Measurements from ENCODE around the gene DCAF8L2.
"Not testable (repeated sequence)": the region's sequence is repeated elsewhere in the genome, so short reads cannot be mapped to it uniquely, and the experiment has no call there.

Gene DCAF8L2

DNA sequence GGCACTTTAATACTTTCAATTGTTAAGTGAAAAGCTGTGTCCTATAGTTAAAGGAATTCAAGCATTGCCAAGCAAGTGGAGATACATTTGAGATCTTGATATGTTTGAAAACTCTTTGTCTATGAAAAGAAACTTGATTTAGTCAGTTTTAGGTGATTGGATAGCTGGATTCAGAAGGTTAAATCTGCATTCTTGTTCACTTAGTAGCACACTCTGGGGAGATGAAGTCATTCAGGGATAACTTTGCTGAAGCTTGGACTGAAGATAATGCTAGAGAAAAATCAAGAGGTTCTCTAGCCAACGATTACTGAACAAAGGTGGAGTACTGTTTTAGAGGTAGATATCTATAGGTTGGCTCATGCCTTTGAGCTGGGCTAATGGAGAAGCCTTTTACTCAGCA lies 90.6 kb downstream of the DCAF8L2 start:
- no peak for DNase-seq

DNA sequence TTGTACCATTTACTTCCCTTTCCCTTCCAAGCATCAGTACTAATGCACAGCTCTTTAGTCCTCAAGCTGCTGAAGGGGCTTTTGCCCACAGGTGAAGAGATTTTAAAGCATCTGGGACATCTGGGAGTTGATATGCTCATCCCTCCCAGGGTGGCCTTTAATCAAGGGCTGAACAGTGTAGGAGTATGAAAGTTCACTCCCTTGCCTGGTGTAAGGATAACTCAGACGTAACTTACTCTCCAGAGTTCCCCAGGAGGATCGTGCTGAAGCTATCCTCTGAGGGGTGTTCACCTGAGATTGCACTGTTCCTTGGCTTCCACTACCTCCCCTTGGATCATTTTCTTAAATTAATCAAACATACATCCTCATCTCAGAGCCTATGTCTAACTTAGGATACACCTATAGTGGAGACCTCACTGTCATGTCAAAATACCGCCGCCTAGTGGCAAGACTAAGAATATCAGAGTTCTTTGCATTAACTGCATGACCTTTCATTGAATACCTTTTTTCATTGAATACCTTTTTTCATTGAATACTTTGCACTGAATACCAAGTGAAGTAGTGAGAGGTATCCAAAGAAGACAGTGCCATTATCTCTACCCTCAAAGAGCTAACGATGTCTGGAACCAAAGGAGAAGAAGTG lies 93.5 kb downstream of the DCAF8L2 start:
- not testable (repeated sequence) for DNase-seq

DNA sequence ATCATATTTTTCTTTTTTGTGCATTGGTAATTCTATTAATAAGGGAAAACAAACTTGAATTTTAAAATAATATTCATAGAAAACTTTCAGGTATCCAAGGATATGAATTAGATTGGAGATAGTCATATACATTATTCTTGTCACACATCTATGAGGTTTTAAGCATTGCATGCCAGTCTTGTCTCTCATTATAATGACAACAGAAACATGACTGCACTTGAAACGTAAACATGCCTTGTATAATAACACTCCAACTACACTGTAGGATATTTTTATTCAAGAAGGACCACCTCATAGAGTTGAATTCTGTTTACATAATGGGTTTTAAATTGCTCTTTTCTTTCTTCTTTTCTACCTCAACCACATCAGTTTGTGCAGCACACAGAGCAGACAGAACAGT lies 104.5 kb downstream of the DCAF8L2 start:
- no peak for DNase-seq

DNA sequence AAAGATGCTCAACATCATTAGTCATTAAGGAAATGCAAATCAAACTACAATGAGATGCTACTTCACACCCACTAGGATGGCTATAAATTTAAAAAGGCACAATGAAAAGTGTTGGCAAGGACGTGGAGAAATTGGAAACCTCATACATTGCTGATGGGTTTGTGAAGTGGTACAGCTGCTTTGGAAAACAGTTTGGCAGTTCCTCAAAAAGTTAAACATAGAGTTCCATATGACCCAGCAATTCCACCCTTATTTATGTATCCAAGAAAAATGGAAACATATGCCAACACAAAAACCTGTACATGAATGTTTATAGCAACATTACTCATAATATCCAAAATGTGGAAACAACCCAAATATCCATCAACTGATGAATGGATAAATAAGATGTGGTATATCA lies 116.4 kb downstream of the DCAF8L2 start:
- DNase-seq, result no peak

DNA sequence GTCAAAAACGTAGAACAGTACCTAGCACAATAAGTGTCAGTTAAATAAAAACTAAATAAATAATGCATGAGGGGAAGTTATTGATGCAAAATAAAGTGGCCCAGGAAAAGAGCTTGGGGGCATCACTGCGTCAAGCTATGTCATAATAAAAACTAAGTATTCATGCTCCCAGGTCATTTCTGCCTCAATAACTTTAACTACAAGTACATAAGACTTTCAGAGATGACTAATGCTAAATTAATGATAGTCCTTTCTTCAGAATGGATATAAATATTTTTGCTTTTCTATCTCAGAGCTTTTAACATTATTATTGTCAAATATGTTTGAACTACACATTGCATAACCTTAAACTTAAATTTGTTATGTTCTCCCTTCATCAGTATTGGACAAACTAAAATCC lies 125.5 kb downstream of the DCAF8L2 start:
- no peak for DNase-seq

DNA sequence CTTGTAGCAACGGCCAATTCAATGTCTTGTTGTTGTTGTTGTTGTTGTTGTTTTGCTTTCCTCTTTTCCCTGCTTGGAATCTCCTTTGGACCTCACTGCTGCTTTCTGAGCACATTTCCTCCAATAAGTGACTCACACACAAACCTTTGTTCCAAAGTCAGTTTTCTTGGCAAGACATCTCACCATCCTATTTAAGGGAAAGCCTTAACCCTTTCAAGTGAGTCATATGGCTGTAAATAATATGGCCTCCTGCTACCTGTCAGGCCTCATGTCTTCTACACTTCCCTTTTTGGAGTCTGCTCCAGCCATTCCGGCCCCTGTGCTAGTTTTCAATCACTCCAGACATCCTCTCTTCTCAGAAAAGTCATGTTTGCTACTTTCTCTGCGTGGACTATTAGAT lies 138.1 kb downstream of the DCAF8L2 start:
- no peak for DNase-seq

DNA sequence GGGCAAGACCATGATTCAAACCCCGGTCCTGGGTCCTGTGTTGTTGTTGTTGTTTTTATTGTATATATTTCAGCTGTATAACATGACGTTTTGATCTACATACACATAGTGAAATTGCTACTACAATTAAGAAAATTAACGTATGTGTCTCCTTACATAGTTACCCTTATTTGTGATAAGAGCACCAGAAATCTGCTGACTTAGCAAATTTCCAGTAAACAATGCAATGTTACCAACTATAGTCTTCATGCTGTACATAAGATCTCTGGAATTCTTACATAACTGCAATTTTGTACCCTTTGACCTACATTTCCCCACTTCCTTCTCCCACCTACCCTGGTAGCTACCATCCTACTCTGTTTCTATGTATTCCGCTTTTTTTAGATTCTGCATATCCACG lies 141.8 kb downstream of the DCAF8L2 start:
- DNase-seq, result no peak

DNA sequence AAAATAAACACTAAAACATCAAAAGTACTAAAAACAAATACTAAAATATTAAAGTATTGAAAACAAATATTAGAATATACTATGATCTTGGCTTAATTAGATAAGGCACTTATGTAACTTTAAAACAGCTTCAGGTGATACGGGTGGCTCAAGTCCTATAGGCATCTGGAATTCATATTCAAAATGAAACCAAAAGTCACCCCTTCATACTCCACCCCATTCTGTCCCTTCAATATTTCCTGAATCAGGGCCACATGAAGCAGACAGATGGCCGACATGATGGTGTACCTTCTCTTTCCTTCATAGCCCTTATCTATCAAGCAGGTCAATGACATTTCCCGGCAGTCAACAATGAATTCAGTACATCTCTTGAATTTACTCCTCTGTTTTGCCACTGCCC lies 145.8 kb downstream of the DCAF8L2 start:
- no peak for DNase-seq

DNA sequence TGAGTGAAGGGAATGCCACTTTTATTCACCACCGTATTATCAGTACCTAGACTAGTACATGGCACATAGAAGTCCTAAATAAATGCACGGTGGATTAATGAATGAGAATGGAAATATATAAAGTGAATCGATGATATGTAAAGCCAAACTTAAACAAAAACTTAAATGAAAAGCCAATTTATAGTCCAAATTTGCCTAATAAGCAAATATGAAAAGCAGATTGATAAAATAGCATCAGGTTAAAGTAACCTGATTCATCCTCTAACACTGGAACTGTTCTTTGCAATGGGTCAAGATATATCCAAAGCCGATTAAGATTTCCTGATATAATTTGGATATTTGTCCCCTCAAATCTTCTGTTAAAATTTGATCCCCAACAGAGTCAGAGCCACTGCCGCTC lies 150.8 kb downstream of the DCAF8L2 start:
- DNase-seq, result no peak

DNA sequence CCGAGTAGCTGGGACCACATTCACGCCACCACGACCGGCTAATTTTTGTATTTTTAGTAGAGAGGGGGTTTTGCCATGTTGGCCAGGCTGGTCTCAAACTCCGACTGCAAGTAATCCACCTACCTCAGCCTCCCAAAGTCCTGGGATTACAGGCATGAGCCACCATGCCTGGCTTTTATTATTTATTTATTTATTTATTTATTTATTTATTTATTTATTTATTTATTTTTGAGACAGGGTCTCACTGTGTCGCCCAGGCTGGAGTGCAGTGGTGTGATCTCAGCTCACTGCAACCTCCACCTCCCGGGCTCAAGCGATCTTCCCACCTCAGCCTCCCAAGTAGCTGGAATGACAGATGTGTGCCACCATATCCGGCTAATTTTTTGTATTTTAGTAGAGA lies 153.4 kb downstream of the DCAF8L2 start:
- DNase-seq, result not testable (repeated sequence)

DNA sequence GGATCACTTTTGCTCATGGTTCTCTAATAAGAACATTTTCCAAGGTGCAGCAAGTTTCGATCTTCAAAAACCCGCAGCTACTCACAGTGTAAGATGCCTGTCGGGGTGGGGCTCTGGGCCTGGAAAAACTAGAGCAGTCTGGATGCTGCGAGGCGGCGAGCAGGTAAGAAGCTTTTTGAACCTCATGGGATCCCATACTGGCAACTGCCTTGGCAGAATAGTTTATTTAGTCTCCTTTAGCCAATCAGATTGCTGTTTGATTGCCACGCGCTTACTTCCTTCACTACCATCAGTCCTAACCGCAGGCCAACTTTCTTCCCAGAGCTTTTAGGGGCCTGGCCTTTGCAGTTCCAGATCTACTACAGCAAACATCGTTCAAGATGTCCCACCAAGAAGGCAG lies 156.4 kb downstream of the DCAF8L2 start:
- no peak for DNase-seq

DNA sequence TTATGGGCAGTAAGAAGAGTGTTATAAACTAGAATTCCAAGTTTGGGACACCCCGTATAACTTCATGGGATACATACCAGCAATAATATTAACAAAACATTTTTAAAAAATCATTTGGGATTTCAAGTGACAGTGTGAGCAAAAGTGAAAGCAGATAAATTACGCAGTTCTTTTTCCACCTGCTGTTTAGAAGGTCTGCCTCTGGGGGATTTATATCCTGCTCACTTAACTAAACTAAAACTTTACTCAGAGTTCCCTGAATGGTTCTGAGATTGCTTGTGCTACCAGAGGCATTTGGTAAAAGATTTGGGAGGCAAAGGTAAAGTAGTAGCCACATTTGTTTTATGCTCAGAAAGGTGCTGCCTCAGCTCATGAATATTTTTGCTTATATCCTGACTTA lies 160.2 kb downstream of the DCAF8L2 start:
- DNase-seq, result not testable (repeated sequence)

DNA sequence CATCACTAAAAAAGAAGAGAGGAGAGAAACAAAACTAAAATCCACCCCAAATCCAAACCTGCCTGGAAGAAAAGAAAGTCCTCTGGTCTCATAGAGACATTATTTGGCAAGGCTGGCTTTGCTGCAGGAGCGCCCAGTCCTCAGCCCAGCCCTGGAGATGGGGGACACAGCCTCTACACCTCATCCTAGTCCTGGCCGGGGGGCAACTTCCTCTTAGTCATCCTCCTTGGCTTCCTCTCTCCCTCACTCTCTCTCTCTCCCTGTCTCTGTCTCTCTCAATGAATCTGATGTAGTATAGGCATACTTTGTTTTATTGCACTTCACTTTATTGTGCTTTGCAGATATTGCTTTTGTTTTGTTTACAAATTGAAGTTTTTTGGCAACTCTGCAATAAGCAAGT lies 161.8 kb downstream of the DCAF8L2 start:
- DNase-seq, result no peak

DNA sequence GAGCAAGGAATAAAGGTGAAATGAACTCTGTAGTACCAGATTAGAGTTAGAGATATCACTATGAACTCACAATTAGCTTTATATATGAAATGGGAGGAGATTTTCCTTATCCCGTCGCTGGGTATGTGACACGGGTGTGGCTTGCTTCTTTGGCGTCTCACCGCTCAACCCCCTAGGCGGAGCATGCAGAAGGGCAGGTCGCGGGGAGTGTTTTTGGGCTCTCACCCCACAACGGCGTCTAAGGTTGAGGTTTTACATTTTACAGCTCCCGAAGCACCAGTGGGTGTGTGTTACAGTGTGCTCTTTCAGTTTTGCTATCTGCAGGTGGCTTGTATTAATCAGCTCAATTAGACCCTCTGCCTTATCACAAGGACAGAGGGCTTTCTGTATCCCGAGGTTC lies 175.6 kb downstream of the DCAF8L2 start:
- DNase-seq, result no peak

DNA sequence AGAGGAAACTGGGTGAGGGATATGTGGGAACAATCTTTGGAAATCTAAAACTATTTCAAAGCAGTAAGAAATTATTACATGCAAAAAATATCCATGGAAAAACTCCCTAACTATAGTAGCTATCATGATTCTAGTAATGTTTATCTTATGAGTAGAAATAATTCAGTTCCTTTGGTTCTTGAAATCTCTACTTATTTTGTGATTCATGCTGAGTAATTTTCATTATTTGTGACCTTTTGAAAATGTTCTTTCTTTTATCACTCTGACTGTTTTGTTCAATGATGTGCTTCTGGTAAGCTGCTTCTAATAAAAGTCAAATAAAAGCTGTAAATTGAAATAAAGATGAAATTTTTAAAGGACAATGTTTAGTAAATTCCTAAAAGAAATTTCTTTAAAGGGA lies 177.2 kb downstream of the DCAF8L2 start:
- DNase-seq, result no peak

DNA sequence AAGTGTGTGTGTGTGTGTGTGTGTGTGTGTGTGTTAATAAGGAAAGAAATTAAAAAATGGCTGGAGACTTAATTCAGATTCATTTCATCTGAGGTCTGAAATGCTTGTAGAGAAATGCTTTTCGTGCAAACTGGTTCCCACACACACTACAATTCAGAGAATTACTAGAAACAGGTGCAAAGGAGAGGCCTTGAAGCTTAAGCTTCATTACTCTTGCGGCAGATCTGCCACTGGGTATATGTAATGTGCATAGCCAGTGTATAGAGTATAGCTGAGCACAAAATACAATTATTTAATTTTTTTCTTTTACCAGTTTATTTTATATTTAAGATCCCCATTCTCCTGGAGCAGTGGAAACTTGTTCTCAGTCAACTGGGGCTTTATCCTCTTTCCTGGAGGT lies 185.8 kb downstream of the DCAF8L2 start:
- DNase-seq, result no peak

DNA sequence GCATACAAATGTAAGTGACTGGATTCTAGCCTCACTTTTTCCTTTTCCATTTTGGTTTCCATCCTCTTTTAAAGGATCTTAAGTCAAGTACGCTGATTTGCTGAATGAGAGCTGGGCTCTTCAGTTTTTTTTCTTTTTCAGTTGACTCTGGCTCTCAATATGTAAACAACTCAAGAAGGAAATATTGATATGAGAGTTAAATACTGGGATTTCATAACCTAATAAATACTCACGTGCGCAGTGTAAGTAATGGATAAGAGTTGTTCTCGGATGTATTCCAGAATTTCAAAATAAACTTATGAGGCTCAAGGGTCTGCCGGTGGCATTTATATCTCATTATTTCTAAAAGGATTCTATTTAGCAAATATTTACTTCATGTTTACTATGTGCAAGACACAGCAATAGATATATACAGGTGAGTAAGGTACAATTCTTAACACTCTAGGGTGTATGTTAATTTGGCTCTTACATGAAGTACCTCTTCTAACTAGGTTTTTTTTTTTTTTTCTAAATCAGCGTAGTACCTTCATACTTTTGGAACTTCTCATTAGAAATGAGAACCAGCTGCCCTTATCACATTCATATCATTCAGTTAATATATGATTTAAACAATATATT lies 206.6 kb downstream of the DCAF8L2 start:
- DNase-seq, result no peak

DNA sequence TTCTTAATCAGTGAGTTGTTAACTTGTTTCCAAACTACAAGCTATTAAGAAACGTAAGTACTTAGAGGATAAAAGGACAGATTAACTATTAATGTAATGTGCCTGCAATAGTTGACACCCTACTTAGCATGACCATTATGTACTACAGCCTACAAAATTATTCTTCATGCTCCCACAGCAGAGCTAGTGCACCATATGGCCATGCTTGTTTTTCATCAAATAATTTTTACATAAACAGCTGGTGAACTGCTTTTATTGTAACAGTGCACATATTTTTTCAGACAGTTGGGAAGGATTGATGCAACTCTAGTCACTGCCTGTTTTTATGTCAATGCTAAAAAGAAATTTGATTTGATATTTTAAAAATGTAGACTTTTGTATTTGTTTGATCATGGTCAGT lies 207.4 kb downstream of the DCAF8L2 start:
- DNase-seq, result no peak

Data from NCI-H510A treated with DMSO at 0.1 percent for 48 hours (cell line).